Measurements from ENCODE around the gene SERPINA1. TPM values are rescaled to one million over a fixed set of nuclear protein-coding genes. Genes with fewer than 3 reads are reported as not detected.

The SERPINA1 gene
- total RNA-seq, 1 experiment from 2014 or later, result 9.1 TPM

DNA sequence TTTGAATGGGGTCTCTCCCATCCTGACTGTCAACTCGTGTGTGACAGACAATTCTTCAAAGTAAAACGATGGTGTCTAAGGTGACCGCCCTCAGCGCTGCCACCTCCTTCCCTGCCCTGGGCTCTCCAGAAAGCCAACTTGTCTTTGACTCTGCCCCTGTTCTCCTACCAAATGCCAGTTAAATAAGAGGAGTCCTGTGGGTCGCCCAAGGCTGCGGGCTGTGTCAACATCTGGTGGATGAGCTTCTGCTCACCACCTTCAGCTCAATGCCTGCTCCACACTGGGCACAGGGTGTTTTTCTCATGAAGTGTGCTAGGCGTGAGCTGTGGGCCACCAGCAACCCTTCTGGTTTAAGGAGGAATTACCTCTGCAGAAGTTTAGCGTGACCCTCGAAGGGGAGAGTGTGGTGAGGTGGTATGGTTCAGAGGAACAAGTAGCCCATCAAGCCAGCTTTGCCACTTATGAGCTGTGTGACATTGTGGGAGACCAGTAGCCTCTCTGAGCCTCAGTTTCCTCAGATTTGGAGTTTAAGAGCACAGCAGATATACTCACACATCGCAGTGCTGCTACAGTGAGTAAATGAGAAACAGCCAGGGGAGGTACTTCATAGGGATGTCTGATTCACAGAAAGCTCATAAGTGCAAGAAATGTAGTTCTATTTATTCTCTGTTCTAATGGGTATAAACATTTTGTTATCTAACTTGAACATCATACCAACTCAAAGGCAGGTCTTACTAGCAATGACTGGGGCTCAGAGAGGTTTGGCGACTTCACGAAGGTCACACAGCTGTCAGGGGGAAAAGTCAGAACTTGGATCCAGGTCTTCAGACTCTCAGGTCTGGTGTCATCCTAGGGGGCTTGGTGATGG lies 12.1 kb downstream of the SERPINA1 start:
- H3K36me3 ChIP-seq (ENCODE audit: control insufficient read depth in 1 of 2, insufficient read depth in 2 of 2, low read length in 2 of 2), result no peaks in the 10 kb centered on the region
- TF ChIP-seq, protein P1, sequence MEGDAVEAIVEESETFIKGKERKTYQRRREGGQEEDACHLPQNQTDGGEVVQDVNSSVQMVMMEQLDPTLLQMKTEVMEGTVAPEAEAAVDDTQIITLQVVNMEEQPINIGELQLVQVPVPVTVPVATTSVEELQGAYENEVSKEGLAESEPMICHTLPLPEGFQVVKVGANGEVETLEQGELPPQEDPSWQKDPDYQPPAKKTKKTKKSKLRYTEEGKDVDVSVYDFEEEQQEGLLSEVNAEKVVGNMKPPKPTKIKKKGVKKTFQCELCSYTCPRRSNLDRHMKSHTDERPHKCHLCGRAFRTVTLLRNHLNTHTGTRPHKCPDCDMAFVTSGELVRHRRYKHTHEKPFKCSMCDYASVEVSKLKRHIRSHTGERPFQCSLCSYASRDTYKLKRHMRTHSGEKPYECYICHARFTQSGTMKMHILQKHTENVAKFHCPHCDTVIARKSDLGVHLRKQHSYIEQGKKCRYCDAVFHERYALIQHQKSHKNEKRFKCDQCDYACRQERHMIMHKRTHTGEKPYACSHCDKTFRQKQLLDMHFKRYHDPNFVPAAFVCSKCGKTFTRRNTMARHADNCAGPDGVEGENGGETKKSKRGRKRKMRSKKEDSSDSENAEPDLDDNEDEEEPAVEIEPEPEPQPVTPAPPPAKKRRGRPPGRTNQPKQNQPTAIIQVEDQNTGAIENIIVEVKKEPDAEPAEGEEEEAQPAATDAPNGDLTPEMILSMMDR (IDR thresholded peaks at IDR 0.05 in 2 of 3, conservative IDR thresholded peaks at IDR 0.05 in 1 of 3; ENCODE audit: borderline replicate concordance in 1 of 3, insufficient read depth in 1 of 3, low read depth in 2 of 3, low read length in 2 of 3), result peak in 1 of 3 experiments; percentile 29; a peak in 2 of 6 replicates
- TF ChIP-seq RAD21 (IDR thresholded peaks at IDR 0.05; ENCODE audit: low read depth), result no peak
- H3K27me3 ChIP-seq (ENCODE audit: insufficient read depth, low read length), result no peaks in the 10 kb centered on the region
- H3K9me3 ChIP-seq (ENCODE audit: control insufficient read depth in 1 of 2, insufficient read depth in 1 of 2, low read depth in 1 of 2, low read length in 2 of 2), result no peaks in the 10 kb centered on the region
- ChIA-PET POLR2A (no interaction called here), CTCF (interaction anchor here (0.6 kb wide), 1 partner anchor 101 kb away, joined by 3 read pairs; no protein-coding TSS in a partner anchor), RAD21 (ENCODE audit: low non-redundant PET in 1 of 2, low total read pairs in 2 of 2, uncharacterized antibody in 2 of 2, unreplicated experiment in 2 of 2) (no interaction called here)
- H3K9ac ChIP-seq (ENCODE audit: low read length), result no peak overlapping the region
- H4K20me1 ChIP-seq (ENCODE audit: insufficient read depth), result no peaks in the 10 kb centered on the region
- BruUV-seq (replicated peaks), result no TSS peak
- peaks cover 14 to 36% of the 10 kb centered on the region in 2 experiments for H3K4me1 ChIP-seq (ENCODE audit: control insufficient read depth in 1 of 2, insufficient read depth in 2 of 2, low read length in 2 of 2)
- no peaks in the 10 kb centered on the region for H3K79me2 ChIP-seq (ENCODE audit: insufficient read depth, low read length)
- DNase-seq (ENCODE audit: low read depth, low spot score) (no peak), ATAC-seq (no peak)
- intact Hi-C loops (cut with micrococcal nuclease), result no loop called here
- H3K9me2 ChIP-seq (ENCODE audit: insufficient read depth), result no peaks in the 10 kb centered on the region
- H2AFZ ChIP-seq (ENCODE audit: low read depth, low read length, poor library complexity, severe bottlenecking), result no peak overlapping the region
- H3K4me3 ChIP-seq (replicated peaks in 1 of 2; ENCODE audit: low read depth in 1 of 2, low read length in 2 of 2), result no peak overlapping the region
- no peak overlapping the region for H3K4me2 ChIP-seq (ENCODE audit: low read length)
- H3K27ac ChIP-seq (ENCODE audit: low read depth, low read length), result no peak overlapping the region

DNA sequence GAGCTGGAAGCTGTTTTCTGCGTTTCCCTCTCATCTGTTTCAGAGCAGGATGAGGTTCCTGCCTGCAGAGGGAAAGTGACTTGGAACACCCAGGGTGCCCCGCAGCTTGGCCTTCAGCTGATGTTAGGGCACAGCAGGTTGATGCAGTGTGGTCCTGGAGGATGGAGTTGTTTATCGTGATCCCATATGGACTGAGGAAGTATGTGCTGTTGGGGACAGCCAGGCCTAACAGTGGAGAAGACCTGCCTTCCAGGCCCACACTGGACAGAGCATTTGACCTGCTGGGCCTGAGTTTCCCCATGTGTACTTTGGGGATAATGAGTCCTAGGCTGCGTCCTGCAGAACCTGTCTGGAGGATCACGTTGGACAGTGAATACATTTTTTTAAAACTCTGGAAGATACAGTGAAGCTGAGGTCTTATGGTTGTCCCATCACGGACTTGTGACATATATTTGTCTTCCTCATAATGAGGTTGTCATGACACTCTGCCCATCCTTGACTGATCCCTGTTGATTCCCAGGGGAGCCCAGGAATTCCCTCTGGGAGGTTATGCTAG lies 12.8 kb downstream of the SERPINA1 start:
- peaks cover 14 to 36% of the 10 kb centered on the region in 2 experiments for H3K4me1 ChIP-seq (ENCODE audit: control insufficient read depth in 1 of 2, insufficient read depth in 2 of 2, low read length in 2 of 2)
- no peaks in the 10 kb centered on the region for H3K9me2 ChIP-seq (ENCODE audit: insufficient read depth)
- intact Hi-C loops (cut with micrococcal nuclease), result no loop called here
- ChIA-PET RAD21 (ENCODE audit: low non-redundant PET in 1 of 2, low total read pairs in 2 of 2, uncharacterized antibody in 2 of 2, unreplicated experiment in 2 of 2) (no interaction called here), POLR2A (no interaction called here), CTCF (no interaction called here)
- no peak overlapping the region for H3K4me3 ChIP-seq (replicated peaks in 1 of 2; ENCODE audit: low read depth in 1 of 2, low read length in 2 of 2)
- H4K20me1 ChIP-seq (ENCODE audit: insufficient read depth), result no peaks in the 10 kb centered on the region
- no peak overlapping the region for H2AFZ ChIP-seq (ENCODE audit: low read depth, low read length, poor library complexity, severe bottlenecking)
- H3K9me3 ChIP-seq (ENCODE audit: control insufficient read depth in 1 of 2, insufficient read depth in 1 of 2, low read depth in 1 of 2, low read length in 2 of 2), result no peaks in the 10 kb centered on the region
- DNase-seq (ENCODE audit: low read depth, low spot score) (no peak), ATAC-seq (no peak)
- BruUV-seq (replicated peaks), result no TSS peak
- H3K27me3 ChIP-seq (ENCODE audit: insufficient read depth, low read length), result no peaks in the 10 kb centered on the region
- H3K79me2 ChIP-seq (ENCODE audit: insufficient read depth, low read length), result no peaks in the 10 kb centered on the region
- no peak overlapping the region for H3K4me2 ChIP-seq (ENCODE audit: low read length)
- no peak overlapping the region for H3K27ac ChIP-seq (ENCODE audit: low read depth, low read length)
- H3K36me3 ChIP-seq (ENCODE audit: control insufficient read depth in 1 of 2, insufficient read depth in 2 of 2, low read length in 2 of 2), result no peaks in the 10 kb centered on the region
- H3K9ac ChIP-seq (ENCODE audit: low read length), result no peak overlapping the region
- no peak for TF ChIP-seq RAD21 (IDR thresholded peaks at IDR 0.05; ENCODE audit: low read depth)
- TF ChIP-seq CBX3 (IDR thresholded peaks at IDR 0.05; ENCODE audit: low read depth), result no peak
- TF ChIP-seq SIN3A (IDR thresholded peaks at IDR 0.05; ENCODE audit: low read depth), result no peak
- no peak for TF ChIP-seq POLR2AphosphoS5 (IDR thresholded peaks at IDR 0.05; ENCODE audit: low read depth, low read length)
- no peak for TF ChIP-seq YY1 (IDR thresholded peaks at IDR 0.05; ENCODE audit: extremely low read depth, insufficient replicate concordance, low read depth, low read length)
- TF ChIP-seq ELF1 (IDR thresholded peaks at IDR 0.05; ENCODE audit: borderline replicate concordance, low read depth), result no peak
- TF ChIP-seq, protein P2, sequence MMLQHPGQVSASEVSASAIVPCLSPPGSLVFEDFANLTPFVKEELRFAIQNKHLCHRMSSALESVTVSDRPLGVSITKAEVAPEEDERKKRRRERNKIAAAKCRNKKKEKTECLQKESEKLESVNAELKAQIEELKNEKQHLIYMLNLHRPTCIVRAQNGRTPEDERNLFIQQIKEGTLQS (IDR thresholded peaks at IDR 0.05), result no peak
- TF ChIP-seq SRF (IDR thresholded peaks at IDR 0.05; ENCODE audit: low read depth), result no peak
- TF ChIP-seq, protein P3, sequence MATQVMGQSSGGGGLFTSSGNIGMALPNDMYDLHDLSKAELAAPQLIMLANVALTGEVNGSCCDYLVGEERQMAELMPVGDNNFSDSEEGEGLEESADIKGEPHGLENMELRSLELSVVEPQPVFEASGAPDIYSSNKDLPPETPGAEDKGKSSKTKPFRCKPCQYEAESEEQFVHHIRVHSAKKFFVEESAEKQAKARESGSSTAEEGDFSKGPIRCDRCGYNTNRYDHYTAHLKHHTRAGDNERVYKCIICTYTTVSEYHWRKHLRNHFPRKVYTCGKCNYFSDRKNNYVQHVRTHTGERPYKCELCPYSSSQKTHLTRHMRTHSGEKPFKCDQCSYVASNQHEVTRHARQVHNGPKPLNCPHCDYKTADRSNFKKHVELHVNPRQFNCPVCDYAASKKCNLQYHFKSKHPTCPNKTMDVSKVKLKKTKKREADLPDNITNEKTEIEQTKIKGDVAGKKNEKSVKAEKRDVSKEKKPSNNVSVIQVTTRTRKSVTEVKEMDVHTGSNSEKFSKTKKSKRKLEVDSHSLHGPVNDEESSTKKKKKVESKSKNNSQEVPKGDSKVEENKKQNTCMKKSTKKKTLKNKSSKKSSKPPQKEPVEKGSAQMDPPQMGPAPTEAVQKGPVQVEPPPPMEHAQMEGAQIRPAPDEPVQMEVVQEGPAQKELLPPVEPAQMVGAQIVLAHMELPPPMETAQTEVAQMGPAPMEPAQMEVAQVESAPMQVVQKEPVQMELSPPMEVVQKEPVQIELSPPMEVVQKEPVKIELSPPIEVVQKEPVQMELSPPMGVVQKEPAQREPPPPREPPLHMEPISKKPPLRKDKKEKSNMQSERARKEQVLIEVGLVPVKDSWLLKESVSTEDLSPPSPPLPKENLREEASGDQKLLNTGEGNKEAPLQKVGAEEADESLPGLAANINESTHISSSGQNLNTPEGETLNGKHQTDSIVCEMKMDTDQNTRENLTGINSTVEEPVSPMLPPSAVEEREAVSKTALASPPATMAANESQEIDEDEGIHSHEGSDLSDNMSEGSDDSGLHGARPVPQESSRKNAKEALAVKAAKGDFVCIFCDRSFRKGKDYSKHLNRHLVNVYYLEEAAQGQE (IDR thresholded peaks at IDR 0.05; ENCODE audit: low read depth), result no peak

Measured in HCT116 (cell line).